Muscle of arm (tissue), 12 donors: ENCODE data around the gene FAM9C. TPM values are rescaled to one million over a fixed set of nuclear protein-coding genes. Genes with fewer than 3 reads are reported as not detected.

Experiments used
- DNase-seq: peaks from one replicate; pipeline ENCODE4 v3.0.0-alpha.2; 2013
- polyA plus RNA-seq, 12 donors: library from polyadenylated mRNA; unstranded; fragments of 120-200 nt; gene quantifications; one replicate each; pipeline ENCODE4 v1.2.1, GENCODE V29; 2013; ENCODE audit not compliant: insufficient read length in 12 of 12

Gene FAM9C
- polyA plus RNA-seq, 12 donors: 0.17 to 0.84 (median 0.30) TPM; not detected in 2

DNA sequence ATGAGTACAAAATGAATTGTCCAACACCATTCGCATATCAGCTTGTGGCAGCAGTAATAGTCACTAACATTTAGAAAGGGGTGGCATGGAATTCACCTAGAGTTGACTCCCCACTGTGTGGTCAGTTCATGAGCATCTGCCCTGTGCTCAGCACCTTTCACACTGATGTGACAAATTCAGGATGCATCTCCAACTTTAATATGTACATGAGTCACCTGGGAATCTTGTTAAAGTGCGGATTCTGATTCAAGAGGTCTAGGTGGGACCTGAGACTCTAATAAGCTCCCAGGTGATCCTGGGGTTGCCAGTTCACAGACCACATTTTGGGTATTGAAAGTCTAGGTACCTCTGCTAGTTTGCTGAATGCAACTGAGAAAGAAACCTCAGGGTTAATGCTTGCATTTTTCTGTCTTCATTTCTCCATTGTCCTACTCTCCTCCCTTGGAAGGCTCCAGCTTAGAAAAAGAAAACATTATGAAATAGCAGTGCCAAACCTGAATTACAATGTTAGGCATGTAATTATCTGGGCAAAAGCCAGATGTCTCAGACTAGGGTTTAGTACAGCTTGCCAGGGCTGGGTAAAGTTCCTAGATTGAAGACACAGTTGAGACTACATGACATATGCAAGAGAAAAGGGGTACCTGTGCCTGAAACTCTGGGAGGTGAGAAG is 36.8 kb downstream of the FAM9C start:
- no peak for DNase-seq

DNA sequence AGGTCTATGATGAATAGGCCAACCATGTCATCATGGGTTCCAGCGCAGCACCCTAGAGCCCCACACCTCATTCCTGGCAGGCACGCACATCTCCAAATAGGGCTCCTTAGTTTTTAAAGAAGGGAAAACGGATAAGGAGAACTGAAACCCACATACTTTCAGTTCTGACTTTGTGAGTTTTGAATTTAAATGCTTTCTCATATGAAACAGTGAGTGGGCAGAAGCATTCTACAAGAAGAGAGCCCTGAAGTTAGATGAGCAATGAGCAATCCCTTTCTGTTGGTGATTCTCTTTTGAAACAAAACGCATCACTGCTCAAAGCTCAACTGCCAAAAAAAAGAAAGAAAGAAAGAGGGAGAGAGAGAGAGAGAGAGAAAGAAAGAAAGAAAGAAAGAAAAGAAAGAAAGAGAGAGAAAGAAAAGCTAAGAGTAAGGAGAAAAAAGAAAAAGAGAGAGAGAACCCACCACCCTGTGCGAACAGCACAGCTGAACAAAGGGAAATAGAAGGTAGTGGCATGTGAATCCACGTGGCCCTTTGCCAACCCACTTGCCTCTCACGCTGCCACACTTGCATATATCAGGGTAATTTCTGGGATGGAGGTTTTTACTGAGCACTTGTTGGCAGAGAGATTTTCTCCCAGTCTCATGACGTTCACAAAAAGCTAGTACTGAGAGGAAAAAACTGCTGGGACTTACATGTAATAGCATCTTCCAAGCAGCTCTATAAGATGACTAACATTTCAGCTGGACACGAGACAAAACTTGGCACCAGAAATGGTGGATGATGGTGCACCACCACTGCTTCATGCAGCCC is 38.6 kb downstream of the FAM9C start:
- no peak for DNase-seq

DNA sequence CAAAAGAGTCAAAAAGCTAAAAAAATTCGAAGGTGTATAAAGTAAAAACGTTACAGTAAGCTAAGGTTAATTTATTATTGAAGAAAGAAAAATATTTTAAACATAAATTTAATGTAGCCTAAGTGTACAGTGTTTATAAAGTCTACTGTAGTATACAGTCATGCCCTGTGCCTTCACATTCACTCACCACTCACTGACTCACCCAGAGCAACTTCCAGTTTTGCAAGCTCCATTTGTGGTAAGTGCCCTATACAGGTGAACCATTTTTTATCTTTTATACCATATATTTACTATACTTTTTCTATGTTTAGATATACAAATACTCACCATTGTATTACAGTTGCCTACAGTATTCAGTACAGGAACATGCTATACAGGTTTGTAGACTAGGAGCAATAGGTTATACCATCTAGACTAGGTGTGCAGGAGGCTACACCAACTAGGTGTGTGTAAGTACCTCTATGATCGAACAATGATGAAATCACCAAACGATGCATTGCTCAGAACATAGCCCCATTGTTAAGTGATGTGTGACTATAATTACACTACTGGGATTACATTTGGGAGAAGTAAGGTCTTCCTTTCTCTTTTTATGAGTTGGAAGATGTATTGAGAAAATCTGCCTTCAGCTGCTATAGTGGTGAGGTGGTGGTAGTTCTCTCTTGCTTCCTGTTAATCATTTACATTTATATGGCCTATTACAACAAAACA is 42.3 kb downstream of the FAM9C start:
- DNase-seq: no peak

DNA sequence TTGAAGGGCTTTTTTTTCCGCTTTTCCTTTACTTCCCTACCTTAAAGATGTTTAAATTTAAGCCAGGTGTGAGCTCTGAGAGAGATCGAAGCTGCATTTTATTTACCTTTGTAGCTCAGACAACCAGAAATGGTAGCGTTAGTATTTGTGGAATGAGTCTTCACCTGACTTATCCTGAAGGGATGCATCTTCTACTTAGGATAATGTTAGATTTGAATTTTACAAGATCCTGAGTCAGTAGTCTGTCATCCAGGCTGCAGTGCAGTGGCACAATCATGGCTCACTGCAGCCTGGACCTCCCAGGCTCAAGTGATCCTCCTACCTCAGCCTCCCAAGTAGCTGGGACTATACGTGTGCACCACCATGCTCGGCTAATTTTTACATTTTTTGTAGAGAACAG is 43.3 kb downstream of the FAM9C start:
- DNase-seq: no peak

DNA sequence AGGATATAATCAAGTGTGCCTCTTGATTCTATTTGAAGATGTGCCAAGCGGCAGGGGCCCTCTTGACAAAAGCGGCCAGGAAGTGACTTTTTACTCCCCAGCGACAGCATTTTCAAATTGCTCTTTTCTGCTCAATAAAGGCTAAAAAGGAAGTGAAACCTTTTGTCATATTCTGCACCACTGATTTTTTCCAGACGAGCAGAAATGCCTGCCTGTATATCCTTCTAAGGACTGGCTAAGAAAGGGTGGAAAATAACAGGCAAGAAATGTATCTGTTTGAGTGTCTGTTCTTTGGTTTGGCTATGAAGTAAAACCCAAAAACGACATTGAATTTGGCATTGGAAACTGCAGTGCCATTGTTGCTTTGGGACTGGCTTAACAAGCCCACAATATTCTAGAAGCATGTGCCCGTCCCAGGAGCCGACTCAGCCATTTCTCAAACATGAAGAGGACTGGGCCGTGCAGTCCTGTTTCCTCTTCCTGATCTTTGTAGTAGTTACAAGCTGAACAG is 44.1 kb downstream of the FAM9C start:
- no peak for DNase-seq

DNA sequence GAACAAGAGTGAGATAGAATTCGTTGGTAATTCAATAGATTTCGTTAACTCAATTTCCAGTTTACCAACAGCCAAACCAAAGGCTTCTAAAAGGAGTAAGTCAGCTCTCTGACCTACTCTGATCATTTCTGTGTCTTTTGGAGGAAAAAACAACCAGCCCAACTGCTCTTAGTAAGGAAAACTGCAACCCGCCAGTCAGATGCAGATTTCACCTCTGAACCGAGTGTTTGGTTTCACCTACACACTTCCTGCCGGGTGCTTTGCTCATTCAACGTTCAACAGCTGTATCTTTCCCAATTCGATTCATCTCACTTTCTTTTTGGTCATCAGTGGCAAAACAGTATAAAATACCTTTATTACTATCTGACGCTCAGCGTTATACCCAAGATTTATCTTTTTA is 45.0 kb downstream of the FAM9C start:
- DNase-seq: no peak

DNA sequence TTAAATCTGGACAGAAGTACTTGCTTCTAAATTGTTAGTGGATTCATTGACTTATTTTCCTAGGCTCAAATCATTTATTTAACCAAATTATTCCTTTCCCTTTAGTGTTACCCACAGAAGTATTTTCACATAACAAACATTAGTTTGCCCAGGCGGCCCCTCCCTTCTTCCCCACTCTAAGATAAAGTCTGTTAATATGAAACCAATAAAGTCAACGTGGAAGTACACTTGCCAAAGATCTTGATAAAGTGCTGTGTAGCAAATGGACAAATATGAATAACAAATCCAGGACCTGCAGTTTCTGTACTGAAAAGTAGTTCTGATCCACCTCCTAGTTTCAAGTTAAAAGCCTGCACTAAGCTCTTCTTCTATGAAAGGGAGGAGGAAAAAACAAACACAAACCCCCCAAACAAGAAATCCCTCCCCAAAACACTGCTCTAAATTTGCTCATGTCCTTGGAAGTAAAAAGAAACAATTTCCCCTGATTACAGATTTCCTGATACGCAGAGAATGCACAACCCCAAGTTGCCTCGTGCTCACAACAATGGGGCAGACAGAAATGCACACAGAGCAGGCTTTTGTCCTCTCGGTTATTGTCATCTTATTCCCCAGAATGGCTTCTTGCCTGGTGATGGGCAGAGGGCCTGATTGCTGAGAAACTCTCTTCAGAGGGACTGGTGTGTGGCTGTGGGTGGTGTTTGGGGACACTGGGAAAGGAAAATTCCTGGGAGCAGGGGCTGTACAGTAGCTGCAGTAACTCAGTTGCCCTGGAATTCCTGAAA is 46.3 kb downstream of the FAM9C start:
- no peak for DNase-seq

DNA sequence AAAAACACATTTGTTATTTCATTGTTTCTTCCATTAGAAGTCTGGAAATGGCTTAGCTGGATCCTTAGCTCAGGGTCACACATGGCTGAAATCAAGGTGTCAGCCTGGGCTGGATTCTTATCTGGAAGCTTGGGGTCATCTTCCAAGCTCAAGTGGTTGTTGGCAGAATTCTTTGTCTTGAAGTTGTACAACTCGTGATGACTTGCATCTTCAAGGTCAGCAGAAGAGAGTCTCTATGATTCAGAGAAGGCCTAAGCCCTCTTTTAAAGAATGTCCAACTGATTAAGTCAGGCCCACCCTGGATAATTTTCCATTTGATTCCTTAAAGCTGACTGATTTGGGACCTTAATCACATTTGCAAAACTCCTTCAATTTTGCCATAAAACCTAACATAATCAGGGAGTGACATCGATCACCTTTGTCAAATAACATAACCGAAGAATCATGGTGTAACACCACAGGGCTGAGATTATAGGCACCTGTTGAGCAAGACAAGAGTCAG is 47.4 kb downstream of the FAM9C start:
- no peak for DNase-seq

DNA sequence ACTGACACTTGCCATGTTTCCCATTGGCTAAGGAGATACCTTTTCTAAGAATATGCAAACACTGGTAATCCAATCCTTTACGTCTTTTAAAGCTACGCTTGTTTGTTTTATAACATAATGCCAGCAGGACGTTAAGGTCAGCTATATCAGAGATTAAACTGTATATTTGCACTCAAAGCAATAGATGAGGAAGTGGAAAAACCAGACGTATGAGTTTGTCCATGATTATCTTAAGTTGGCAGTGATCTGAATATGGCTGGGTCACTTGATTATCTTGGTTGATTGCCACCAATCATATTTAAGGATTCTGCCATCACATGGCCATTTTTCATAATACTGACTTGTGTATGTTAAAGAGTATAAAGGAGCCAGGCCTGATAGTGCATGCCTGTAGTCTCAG is 50.1 kb downstream of the FAM9C start:
- no peak for DNase-seq

DNA sequence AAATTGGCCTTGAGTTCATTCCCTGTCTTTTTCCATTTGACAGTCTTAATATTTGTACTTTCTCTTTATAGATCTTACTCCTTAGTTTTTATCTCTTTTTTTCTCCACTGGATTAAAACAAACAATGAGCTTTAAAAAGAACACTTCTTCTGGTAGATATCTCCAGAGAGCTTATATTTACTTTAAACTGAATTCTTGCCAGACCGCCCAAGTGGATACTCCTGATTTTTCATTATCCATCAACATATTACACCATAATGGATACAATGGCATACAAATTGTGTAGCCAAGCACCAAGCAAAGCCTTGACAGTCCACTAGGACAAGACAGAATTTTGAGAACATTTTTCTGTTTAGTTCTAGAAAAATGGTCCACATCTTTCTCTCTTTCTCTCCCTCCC is 50.6 kb downstream of the FAM9C start:
- DNase-seq: no peak

DNA sequence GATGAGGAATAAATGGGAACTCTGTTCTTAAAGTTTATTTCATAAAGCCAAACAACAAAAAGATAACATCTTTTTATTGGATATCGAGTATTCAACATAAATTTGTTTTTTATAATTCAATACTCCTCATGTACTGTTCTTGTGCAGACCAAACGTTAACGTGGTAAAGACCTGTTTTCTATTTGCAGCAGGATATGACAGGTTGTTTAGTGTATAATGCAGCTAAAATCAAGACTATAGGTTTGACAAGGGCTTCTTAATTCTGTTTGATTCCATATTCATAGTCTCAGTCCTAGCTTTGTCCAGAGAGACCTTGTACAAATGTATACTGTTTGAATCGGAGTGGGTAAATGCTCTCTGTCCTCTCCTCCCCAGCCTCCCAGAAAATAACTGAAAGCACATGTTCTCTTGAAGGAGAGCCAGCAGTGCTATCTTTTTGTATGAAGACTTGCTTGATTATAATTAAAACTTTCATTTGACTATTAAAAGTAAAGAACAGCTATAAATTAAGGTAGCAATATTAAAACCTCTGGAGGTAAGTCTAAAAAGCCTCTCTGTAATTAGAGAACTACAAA is 51.8 kb downstream of the FAM9C start:
- DNase-seq: no peak

DNA sequence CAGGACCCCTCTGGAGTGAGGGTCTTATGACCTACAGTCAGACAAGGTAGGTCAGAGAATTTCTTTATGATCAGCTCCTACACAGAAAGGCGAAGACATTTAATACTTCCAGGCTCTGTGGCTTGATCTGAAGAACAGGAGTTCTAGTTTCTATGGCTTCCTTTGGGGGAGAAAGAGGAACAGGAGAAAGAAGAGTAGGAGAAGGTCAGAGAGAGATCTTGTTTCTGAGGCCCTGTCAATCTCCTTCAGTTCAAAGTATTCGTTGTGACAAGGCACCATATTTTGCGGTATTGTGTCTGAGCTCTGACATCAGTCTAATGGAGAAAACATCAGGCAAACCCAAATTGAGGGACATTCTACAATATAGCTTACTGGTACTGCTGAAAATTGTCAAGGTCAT is 52.8 kb downstream of the FAM9C start:
- no peak for DNase-seq

DNA sequence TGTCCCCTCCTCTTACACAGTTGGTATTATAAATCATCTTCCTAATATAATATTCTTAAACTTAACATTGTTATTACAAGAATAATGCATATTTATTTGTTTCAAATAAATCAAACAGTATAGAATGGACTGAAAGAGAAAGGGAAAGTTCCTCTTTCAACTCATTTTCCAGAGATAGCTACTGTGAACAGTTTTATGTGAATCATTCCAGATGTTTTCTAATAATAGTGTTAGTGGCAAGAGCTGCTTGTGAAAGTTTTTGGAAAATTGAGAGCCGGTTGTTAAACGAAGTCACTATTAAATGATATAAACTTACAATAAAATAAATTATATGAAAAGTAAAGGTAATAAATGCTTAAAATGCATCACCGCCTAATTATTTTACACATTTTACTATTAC is 55.0 kb downstream of the FAM9C start:
- no peak for DNase-seq

DNA sequence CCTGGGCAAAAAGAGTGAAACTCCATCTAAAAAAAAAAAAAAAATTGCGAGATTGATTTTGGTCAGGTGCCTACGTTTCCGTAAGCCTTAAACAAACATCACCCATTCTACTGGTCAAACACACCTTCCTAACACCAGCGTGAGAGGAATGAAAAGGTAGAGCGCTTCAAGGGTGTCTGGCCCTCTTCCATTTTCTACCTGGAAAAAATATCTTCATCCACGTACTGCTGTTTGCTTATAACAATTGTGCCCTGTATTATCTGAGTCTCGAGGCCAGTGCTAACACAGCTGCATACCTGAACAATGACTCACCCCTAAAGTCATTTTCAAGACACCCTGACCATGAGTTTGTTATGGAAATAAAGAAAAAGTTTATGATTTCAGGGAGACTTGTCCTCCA is 55.6 kb downstream of the FAM9C start:
- DNase-seq: no peak

DNA sequence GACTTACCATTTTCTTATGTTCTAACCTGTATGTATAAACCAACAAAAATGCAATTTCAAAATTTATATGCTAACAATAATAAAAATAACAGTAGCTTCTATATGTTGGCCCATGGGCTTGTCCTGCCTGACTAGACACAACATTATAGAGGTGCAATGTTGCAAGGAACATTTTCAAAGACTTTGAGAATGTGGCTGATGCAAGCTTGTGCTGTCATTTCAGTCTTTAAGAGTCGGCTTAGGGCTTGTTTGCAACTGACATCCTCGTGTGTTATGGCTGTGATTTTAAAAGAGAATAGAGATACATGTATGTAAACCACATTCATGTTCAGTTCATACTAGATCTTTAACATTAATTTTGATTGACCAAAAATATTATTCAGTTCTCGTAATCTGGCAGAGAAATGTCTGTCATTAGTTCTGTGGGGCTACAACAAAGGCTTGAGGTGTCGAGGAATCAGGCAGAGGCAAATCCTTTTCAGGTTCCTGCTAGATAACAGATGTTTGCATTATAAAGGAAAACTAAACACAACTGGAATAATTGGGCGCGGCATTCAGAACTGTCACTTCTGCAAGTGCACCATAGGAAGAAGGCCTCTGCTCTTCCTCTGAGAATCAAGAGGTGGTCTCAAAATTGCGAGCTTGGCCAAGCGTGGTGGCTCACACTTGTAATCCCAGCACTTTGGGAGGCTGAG is 56.4 kb downstream of the FAM9C start:
- DNase-seq: no peak

DNA sequence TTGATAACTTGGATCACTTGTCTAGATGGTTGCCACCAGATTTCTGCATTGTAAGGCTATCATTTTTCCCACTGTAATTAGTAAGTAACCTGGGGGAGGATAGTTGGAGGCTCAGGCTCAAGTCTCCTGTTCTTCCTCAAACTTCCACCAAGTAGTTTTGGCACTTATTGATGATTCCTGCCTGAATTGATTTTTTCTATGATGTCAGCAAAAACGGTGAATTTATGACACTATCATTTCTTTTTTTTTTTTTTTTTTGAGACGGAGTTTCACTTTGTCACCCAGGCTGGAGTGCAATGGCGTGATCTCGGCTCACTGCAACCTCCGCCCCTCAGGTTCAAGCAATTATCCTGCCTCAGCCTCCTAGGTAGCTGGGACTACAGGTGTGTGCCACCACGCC is 57.1 kb downstream of the FAM9C start:
- DNase-seq: no peak

DNA sequence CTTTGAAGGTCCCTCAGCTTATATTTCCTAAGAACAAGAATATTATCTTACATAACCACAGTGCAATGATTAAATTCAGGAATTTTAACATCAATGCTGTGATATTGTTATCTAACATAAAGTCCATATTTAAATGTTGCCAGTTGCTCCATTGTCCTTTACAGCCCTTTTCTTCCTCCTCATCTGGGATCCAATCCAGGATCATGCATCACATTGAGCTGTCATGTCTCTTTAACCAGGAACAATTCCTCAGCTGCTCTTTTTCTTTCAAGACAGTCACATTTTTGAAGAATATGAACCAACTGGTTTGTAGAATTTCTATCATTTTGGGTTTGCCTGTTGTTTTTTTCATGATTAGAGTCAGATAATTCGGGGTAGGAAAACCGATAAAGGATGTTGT is 57.5 kb downstream of the FAM9C start:
- DNase-seq: no peak

DNA sequence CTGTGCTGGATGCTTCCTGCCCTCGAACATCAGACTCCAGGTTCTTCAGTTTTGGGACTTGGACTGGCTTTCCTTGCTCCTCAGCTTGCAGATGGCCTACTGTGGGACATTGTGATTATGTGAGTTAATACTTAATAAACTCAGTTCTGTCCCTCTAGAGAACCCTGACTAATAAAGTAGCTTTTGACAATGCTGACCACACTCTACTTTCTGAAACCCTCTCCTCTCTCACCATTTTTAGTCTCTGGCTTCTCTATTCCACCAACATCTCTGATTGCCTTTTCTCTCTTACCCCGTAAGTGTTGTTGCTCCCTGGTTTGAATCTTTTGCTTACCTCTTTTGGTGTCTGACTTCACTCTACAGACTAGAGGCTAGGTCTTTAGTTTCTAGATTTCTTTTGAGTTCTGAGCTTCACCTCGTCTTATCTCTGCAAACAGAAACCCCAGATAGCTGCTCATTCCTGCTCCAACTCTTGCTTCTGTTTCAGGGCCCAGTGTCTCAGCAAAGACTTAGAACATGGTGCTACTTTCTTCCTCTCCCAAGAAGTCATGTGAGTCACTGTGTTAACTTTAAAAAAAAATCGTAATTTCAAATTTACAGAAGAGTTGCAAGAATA is 58.1 kb downstream of the FAM9C start:
- DNase-seq: no peak
